NCI-H226 (cell line): ENCODE results near the gene BRI3.
A peak's percentile ranks its signal among the peaks of the same experiment; 100 is the strongest.

ENCODE experiments used
- DNase-seq: peaks from one replicate; pipeline ENCODE4 v3.0.0-alpha.2; 2015

Gene BRI3

GRCh38 chr7:98280791-98281756 lies at the start of gene BRI3:
Gene BRI3, plus strand, starts transcription at chr7:98281686. Its CDS starts 110 bp downstream, at chr7:98281796.
- peak; percentile 71 for DNase-seq

- DNase-seq = no peak
Measured at GRCh38 chr7:98232263-98232585, 49.3 kb upstream of the BRI3 start.

DNA sequence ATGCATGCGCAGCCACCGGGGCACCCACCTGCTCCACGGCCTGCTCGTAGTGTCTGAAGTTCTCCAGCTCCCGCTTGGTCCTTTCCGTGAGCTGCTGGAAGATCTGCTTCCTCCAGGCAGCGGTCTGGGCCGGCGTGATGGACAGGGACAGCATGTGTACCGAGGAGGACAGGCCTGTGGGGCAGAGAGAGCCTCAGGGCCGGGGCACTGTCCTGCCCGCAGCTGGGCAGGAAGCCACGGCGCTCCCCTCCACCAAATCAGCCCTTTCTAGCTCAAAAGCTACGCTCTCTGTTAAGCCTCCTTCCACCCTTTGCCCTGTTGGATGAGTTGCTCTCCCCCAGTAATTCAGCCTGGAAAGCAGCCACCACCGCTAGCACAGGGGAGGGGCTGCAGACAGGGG lies 48.7 kb upstream of the BRI3 start:
- no peak for DNase-seq

DNA sequence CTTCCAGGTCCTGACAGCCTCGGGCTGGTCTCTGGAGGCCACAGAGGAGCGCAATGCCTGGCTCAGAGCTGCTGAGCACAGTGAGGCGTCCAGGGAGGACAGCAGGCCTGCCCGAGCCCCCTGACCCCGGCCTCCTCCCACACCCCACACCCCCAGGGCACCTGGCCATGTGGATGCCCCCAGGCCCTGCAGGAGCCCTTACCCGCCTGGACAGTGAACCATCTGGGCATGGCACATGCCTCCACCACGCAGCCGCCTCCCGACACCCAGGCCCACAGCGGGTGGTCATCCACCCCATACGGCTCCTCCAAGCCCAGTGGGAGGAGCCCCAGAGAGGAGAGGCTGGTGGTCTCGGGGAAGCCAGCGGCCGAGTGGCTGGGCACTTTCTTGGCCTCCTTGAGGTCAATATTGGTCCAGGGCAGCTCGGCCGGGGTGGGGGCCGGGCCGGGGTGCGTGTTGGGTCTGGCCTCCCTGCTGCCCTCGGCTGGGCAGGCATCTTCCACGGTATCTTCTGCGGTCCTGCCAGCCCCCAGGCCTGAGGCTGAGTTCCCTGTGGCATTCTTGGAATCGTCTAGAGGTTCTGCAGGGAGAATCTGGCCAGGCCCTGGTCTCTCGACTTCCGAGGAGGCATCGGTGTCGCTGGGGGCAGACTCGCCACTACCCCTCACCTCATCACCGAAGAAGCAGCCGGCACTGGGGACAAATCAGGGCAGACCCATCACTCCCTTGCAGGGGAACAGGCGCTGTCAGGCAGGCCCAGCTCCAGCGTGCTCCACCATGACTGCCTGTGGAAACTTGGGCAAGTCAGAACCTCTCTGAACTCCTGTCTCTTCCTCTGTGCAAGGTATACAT lies 48.0 kb upstream of the BRI3 start:
- DNase-seq = no peak

DNA sequence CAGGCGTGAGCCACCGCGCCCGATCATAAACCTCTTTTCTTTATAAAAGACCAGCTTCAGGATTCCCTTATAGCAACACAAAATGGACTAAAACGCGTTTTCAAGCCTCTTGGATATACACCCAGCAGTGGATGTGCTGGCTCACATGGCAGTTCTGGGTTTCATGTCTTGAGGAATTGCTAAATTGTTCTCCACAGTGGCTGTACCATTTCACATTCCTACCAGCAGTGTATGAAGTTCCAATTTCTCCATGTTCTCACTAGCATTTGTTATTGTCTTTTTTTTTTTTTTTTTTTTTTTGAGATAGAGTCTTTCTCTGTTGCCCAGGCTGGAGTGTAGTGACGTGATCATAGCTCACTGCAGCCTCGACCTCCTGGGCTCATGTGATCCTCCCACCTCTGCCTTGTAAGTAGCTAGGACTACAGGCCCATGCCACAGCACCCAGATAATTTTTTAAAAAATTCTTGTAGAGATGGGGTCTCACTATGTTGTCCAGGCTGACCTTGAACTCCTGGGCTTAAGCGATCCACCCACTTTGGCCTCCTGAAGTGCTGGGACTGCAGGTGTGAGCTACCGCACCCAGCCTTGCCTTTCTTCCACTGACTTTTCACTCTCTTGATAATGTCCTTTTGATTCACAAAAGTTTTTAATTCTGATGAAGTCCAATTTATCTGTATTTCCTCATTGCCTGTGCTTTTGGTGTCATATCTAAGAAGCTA lies 46.9 kb upstream of the BRI3 start:
- no peak for DNase-seq

- no peak for DNase-seq
Measured at GRCh38 chr7:98235901-98236300, 45.6 kb upstream of the BRI3 start.

- DNase-seq = no peak
Measured at GRCh38 chr7:98236355-98237185, 44.9 kb upstream of the BRI3 start.

DNA sequence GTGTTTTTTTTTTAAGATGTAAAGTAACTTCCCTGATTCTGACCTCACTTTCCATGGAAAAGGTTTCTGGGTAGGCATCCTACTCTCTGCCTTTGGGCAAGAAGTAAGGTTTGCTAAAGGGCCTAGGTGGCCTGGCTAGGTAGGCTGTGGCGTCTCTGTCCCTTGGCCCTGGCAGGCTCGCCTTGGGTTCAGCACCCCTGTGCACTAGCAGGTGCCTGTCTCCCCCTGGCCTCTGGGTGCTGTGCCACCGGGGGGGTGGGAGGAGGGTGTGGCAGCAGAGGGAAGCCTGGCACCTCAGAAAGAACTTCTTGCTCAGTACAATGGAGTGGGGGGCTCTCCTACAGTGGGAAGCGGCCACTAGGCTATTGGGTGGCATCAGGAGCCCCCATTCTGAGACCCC lies 43.4 kb upstream of the BRI3 start:
- no peak for DNase-seq

GRCh38 chr7:98238976-98239375 lies 42.5 kb upstream of the BRI3 start:
- no peak for DNase-seq

DNA sequence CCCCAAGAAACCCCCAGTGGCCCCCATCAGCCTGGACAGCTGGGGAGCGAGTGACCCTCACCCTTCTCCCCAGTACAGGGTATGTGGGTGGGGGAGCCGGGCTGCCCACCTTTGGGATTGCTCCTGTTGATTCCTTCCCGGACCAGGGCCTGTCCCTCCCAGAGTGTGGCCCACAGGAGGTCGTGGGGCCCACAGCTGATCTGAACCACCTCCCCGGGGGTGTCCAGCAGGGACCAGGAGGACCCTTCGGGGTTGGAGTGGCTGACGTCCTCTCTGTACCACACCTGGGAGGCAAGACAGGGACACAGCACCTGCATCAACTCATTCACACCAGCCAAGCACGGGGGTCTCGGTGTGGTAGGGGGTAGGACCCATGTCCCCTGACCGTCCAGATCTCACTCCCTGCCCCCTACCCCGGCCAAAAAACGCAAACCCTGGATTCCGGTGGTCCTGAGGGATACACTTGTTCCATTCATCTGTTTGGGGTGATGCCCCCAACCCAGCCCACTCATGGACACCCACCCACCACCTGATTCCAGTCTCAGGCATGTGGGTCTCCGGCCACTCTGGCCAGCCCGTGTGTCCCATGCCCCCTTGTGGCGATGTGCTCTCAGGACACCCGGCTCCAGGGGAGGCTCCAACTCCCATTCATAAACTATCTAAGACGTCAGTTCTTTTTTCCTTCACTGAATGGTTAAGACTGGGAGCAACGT lies 40.4 kb upstream of the BRI3 start:
- DNase-seq = no peak

DNA sequence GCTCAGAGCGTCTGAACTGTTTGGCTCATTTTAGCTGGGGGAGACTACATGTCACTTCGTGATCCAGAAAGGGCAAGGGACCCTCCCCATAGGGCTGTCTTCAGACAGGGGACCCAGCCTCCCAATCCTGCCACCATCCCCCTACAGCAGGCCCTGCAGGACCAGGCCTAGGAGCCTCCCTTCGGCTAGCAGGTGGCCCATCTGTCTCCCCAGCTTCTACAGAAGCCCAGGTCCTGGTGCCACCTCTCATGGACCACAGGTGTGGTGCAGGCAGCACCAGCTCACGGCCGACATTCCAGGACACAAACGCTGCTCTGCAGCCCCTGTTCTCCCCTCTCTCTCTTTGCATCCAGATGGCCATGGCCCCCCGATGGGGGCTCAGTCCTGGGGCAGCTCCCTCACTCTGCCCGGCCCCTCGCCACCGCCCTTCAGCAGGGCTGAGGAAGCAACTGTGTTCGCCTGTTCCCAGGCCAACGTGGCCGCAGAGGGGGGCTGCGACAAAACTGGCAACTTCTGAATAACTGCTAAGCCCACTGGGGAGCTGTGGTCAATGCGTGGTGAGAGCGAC lies 39.7 kb upstream of the BRI3 start:
- DNase-seq = no peak

DNA sequence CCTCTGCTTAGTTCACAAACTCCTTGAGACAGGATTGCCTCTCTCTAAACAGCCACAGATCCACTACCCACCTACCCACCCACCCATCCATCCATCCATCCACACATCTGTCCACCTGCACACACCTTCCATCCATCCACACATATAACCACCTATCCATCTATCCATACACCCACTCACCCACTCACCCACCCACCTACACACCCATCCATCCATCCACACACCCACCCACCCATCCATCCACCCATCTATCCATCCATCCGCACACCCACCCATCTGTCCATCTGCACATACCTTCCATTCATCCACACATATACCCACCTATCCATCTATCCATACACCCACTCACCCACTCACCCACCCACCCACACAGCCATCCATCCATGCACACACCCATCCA lies 39.1 kb upstream of the BRI3 start:
- no peak for DNase-seq

- DNase-seq = no peak
Measured at GRCh38 chr7:98242934-98243333, 38.6 kb upstream of the BRI3 start.

DNA sequence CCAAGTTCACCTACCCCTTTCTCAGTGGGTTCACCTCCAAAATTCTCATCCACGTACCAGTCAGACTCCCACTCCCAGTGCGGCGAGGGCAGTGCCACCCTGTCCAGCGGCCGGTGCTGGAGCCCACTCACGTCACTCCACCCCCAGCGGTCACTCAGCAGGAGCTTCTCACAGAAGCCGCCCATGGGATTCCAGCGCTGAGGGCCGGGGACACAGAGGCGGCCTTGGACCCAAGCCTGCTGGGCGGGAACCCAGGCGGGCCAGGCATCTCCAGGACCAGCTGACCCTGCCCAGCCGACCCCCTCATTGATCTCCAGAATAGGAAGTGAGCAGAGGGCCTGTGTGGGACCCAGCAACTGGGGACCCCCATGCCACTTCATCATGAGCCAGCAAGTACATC lies 36.6 kb upstream of the BRI3 start:
- no peak for DNase-seq

- DNase-seq = no peak
Measured at GRCh38 chr7:98248156-98248555, 33.3 kb upstream of the BRI3 start.

DNA sequence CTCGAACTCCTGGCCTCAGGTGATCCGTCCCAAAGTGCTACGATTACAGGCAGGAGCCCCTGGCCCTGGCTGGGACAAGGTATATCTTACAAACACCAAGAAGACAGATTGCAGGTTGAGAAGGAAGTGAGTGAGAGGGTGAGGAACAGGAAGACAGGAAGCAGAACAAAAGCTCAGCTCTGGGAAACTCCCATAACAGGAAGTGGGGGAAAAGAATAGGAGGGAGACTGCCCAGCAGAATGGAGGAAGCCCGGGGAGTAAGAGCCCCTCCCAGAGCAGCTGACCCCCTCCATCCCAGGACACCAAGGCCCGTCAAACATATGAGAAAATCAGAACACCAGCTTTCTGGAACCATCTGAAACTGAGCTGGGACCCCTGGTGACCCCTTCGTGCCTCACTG lies 32.4 kb upstream of the BRI3 start:
- DNase-seq = no peak

- DNase-seq = no peak
Measured at GRCh38 chr7:98250789-98251188, 30.7 kb upstream of the BRI3 start.

GRCh38 chr7:98251231-98251600 lies 30.3 kb upstream of the BRI3 start:
- DNase-seq = no peak

DNA sequence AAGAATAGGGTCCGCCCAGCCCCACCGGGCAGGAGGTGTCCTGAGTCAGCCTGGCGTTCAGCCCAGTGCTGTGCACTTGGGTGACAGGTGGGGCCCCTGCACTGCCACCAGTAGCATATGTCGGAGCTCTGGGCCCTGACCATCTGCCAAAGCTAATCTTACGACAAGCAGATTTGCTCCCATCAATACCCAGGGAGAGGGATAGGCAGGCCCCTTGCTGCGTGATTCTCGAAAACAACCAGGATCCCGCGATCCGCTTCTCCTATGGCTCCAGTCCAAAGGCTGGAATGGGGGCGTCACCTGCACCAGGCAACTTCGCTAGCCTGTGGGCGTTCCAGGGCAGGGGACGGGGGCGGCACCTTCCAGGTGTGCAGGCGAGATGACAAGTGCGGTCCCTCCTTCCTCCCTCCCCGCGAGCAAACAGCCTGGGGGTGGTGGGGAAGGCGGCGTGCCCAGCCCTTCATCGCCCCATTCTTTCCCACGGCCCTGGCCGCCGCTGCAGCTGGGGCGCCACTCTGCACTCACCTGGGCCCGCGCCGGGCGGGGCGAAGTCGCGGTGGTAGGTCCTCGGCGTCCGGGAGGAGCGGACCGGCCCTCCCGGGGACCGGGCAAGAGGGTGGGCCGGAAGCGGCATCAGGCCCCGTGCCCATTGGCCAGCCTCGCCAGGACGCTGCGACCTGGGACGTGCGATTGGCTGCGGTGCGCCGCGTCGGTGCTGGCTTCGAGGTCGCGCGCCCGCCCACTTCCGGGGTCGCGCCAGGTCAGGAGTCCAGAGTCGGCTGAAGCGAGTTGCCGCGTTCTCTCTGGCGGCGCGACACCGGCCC lies 29.7 kb upstream of the BRI3 start, which contains the start of gene TECPR1:
Gene TECPR1 (minus strand): TSS at position 632 of the 824 bp plus-strand sequence. CDS start 6,086 bp downstream, outside the sequence.
- DNase-seq = peak; percentile 92

DNA sequence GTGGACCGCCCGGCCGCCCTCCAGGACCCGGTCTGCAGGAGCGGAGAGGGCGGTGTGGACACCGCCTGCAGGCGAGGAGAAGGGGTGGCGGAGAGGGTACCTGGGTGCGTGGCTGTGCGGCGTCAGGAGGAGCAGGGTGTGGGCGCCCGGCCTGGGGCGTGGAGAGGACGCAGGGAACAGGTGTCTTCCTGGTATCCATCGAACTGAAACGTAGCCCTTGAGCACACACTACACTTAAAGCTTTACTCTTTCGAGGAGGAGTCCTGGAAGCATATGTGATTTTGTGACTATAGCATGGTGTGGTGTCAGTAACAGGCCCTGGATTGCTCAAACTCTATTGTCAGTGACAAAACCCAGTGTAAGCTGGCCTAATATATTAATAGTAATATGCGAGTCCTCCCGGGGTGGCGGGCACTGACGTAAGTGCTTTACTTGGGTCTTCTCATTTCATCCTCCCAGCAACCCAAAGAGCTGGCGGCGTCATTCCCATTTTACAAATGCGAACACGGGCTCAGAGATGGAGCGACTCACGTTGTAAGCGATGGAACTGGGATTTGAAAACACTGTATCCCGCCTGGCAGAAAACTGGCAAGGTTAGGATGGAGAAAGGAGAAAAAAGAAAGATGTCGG lies 28.9 kb upstream of the BRI3 start:
- no peak for DNase-seq
